Subcutaneous abdominal adipose tissue (tissue), 5 donors: ENCODE results near the gene GPC3.
"Not testable (repeated sequence)": the region's sequence is repeated elsewhere in the genome, so short reads cannot be mapped to it uniquely, and the experiment has no call there.

Experiments used
- H3K27ac ChIP-seq: one replicate; pipeline ENCODE4 v1.7.0; 2013; ENCODE audit warnings: low read depth, mild to moderate bottlenecking, inconsistent platforms, low read length, moderate library complexity
- H3K27me3 ChIP-seq, 5 donors: one replicate each; pipeline ENCODE4 v1.7.0; 2013; ENCODE audit warnings: low read length in 5 of 5, inconsistent platforms in 1 of 5; ENCODE audit not compliant: control insufficient read depth in 5 of 5, insufficient read depth in 4 of 5
- H3K36me3 ChIP-seq, 5 donors: one replicate each; pipeline ENCODE4 v1.7.0; 2013; ENCODE audit warnings: low read length in 5 of 5; ENCODE audit not compliant: control insufficient read depth in 5 of 5, insufficient read depth in 5 of 5
- H3K4me1 ChIP-seq, 5 donors: one replicate each; pipeline ENCODE4 v1.7.0; 2013; ENCODE audit warnings: low read length in 5 of 5, mild to moderate bottlenecking in 3 of 5, moderate library complexity in 1 of 5; ENCODE audit not compliant: control insufficient read depth in 5 of 5, insufficient read depth in 5 of 5
- H3K4me3 ChIP-seq, 5 donors: one replicate each; pipeline ENCODE4 v1.7.0; 2013; ENCODE audit warnings: low read length in 5 of 5, low read depth in 1 of 5
- H3K9ac ChIP-seq, 5 donors: one replicate each; pipeline ENCODE4 v1.7.0; 2013; ENCODE audit warnings: low read length in 5 of 5, mild to moderate bottlenecking in 4 of 5, moderate library complexity in 3 of 5
- H3K9me3 ChIP-seq, 5 donors: one replicate each; pipeline ENCODE4 v1.7.0; 2013; ENCODE audit warnings: low read length in 5 of 5; ENCODE audit not compliant: control insufficient read depth in 5 of 5
- donor health status: healthy.
- donor health status: healthy.
- donor health status: healthy.
- donor health status: healthy.
- donor health status: healthy.

The GPC3 gene

DNA sequence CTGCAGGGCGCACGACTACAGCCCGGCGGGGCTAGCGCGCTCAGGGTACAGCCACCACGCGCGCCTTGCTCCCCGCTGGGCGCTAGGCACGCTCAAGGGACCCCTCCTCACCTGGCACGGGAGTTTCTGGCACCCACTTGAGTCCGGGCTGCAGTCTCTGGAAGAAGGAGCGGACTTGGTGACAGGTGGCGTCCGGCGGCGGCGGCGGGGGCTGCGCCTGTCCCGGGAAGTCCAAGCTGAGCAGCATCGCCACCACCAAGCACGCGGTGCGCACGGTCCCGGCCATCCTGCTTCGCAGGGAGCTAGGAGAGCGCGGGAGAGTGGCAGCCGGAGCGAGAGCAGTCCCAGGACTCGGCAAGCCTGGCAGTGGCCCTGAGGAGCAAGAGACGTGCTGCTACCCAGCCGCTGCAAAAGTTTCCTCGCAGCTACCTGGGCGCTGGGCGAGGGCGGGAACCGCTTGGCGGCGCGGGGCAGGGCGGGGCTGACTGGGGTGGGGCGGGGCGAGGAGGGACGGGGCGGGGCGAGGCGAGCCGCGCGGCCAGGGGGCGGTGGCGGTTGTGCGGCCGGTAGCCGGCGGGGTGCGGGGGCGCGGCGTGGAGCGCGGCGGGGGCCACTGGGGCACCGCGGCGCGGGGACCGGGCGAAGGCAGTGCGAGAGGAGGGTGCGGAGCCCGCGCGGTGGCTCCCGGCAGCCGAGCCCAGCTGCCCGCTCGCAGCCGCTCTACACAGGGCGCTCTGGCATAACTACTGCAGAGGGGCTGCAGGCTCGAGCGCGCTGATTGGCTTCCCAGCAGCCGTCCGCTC lies at the start of gene GPC3:
Gene GPC3 (minus strand): TSS at position 431 of the 803 bp plus-strand sequence.
- Histone ChIP-seq H3K4me3 (peak within 1 kb of the TSS; percentile 55 to 69 (median 58)), H3K4me1 (peaks cover 0 to 26% (median 18%) of the 10 kb centered on the region in 5 donors), H3K36me3 (no peaks in the 10 kb centered on the region), H3K9me3 (no peaks in the 10 kb centered on the region), H3K27me3 (peaks cover 0 to 21% (median 16%) of the 10 kb centered on the region in 5 donors), H3K9ac (peak within 1 kb of the TSS in 1 of 5 donors; percentile 27), H3K27ac (no peak within 1 kb of the TSS)

GRCh38 chrX:134032441-134032840 lies 47.0 kb upstream of the GPC3 start:
- Histone ChIP-seq H3K27me3 (peaks cover 0 to 2% (median 0%) of the 10 kb centered on the region in 5 donors), H3K9ac (no peak overlapping the region)

GRCh38 chrX:134026565-134027311 lies 41.3 kb upstream of the GPC3 start:
- peak overlapping the region in 2 of 5 donors; percentile 7 to 26 for H3K9ac ChIP-seq
- no peaks in the 10 kb centered on the region for H3K36me3 ChIP-seq
- no peak overlapping the region for H3K27ac ChIP-seq
- H3K27me3 ChIP-seq = peaks cover 0 to 6% (median 4%) of the 10 kb centered on the region in 5 donors
- peaks cover 2 to 12% (median 7%) of the 10 kb centered on the region in 5 donors for H3K4me1 ChIP-seq
- no peaks in the 10 kb centered on the region for H3K9me3 ChIP-seq
- peak overlapping the region; percentile 31 to 63 (median 51) for H3K4me3 ChIP-seq

More at GRCh38 chrX:134032441-134032840, 47.0 kb upstream of the GPC3 start:
- Histone ChIP-seq H3K36me3 (no peaks in the 10 kb centered on the region), H3K4me3 (no peak overlapping the region), H3K27ac (no peak overlapping the region), H3K9me3 (no peaks in the 10 kb centered on the region), H3K4me1 (no peaks in the 10 kb centered on the region)

GRCh38 chrX:134025986-134026545 lies 40.7 kb upstream of the GPC3 start:
- Histone ChIP-seq H3K36me3 (no peaks in the 10 kb centered on the region), H3K9ac (peak overlapping the region in 2 of 5 donors; percentile 7 to 26), H3K4me1 (peaks cover 2 to 12% (median 7%) of the 10 kb centered on the region in 5 donors), H3K27me3 (peaks cover 0 to 6% (median 4%) of the 10 kb centered on the region in 5 donors), H3K27ac (no peak overlapping the region), H3K9me3 (no peaks in the 10 kb centered on the region), H3K4me3 (peak overlapping the region in 4 of 5 donors; percentile 31 to 63 (median 52))

GRCh38 chrX:134024686-134025377 lies 39.4 kb upstream of the GPC3 start:
- peaks cover 0 to 6% (median 4%) of the 10 kb centered on the region in 5 donors for H3K27me3 ChIP-seq
- no peak overlapping the region for H3K9ac ChIP-seq

GRCh38 chrX:134023851-134024281 lies 38.5 kb upstream of the GPC3 start:
- Histone ChIP-seq H3K9ac (no peak overlapping the region), H3K36me3 (no peaks in the 10 kb centered on the region), H3K4me1 (peaks cover 2 to 12% (median 7%) of the 10 kb centered on the region in 5 donors), H3K27me3 (peaks cover 0 to 10% (median 4%) of the 10 kb centered on the region in 5 donors), H3K9me3 (no peaks in the 10 kb centered on the region), H3K4me3 (no peak overlapping the region), H3K27ac (no peak overlapping the region)

More at GRCh38 chrX:134024686-134025377, 39.4 kb upstream of the GPC3 start:
- H3K36me3 ChIP-seq = no peaks in the 10 kb centered on the region
- no peak overlapping the region for H3K4me3 ChIP-seq
- peaks cover 2 to 12% (median 7%) of the 10 kb centered on the region in 5 donors for H3K4me1 ChIP-seq
- H3K27ac ChIP-seq = no peak overlapping the region
- H3K9me3 ChIP-seq = no peaks in the 10 kb centered on the region

GRCh38 chrX:134020910-134021309 lies 35.5 kb upstream of the GPC3 start:
- Histone ChIP-seq H3K27me3 (peaks cover 0 to 10% (median 3%) of the 10 kb centered on the region in 5 donors), H3K9ac (no peak overlapping the region), H3K36me3 (no peaks in the 10 kb centered on the region), H3K4me3 (no peak overlapping the region), H3K4me1 (peaks cover 0 to 11% (median 5%) of the 10 kb centered on the region in 5 donors), H3K27ac (no peak overlapping the region), H3K9me3 (no peaks in the 10 kb centered on the region)

- Histone ChIP-seq H3K27me3 (peaks cover 0 to 10% (median 3%) of the 10 kb centered on the region in 5 donors), H3K36me3 (no peaks in the 10 kb centered on the region)
These were observed 34.3 kb upstream of the GPC3 start for GRCh38 chrX:134019567-134020206.

GRCh38 chrX:134016309-134016708 lies 30.9 kb upstream of the GPC3 start:
- H3K9me3 ChIP-seq, H3K27ac ChIP-seq, H3K27me3 ChIP-seq, H3K9ac ChIP-seq, H3K4me1 ChIP-seq, H3K36me3 ChIP-seq, H3K4me3 ChIP-seq: not testable (repeated sequence)

More at GRCh38 chrX:134019567-134020206, 34.3 kb upstream of the GPC3 start:
- no peak overlapping the region for H3K9ac ChIP-seq
- H3K27ac ChIP-seq = no peak overlapping the region
- H3K9me3 ChIP-seq = no peaks in the 10 kb centered on the region
- no peak overlapping the region for H3K4me3 ChIP-seq
- peaks cover 0 to 8% (median 5%) of the 10 kb centered on the region in 5 donors for H3K4me1 ChIP-seq
